Loucy (cell line): ENCODE data around the gene RMI1.

Source experiments
- CTCF ChIP-seq: fragments of 200-600 bp; sonication (generic); conservative IDR thresholded peaks from 2 replicates; pipeline ENCODE4 v1.5.1; 2014; ENCODE audit warnings: mild to moderate bottlenecking, antibody characterized with exemption, low read length
- EZH2phosphoT487 ChIP-seq: fragments of 200-600 bp; IDR thresholded peaks from 2 replicates; pipeline ENCODE4 v1.6.1; 2018; ENCODE audit warnings: antibody characterized with exemption, mild to moderate bottlenecking, moderate library complexity, borderline replicate concordance

- TF ChIP-seq CTCF: no peak
- TF ChIP-seq EZH2phosphoT487: no peak
These were observed 6.3 kb downstream of the RMI1 start for GRCh38 chr9:83986765-83987401.
